Nephron progenitor cell (in vitro differentiated cells): ENCODE results near the gene CFAP299.

Experiments
- DNase-seq: peaks from one replicate; pipeline ENCODE4 v3.0.0; 2021
- H3K27ac Mint-ChIP-seq: 2 replicates; pipeline ENCODE4 v1.8.0; 2021; ENCODE audit warnings: mild to moderate bottlenecking, moderate library complexity, mixed read lengths
- H3K27me3 Mint-ChIP-seq: 2 replicates; pipeline ENCODE4 v1.8.0; 2021; ENCODE audit warnings: mild to moderate bottlenecking, low read depth, mixed read lengths; ENCODE audit not compliant: poor library complexity
- H3K36me3 Mint-ChIP-seq: 2 replicates; pipeline ENCODE4 v1.8.0; 2021; ENCODE audit warnings: low read depth, mixed read lengths
- H3K4me1 Mint-ChIP-seq: 2 replicates; pipeline ENCODE4 v1.8.0; 2021; ENCODE audit warnings: mixed read lengths
- H3K4me3 Mint-ChIP-seq: 2 replicates; pipeline ENCODE4 v1.8.0; 2021; ENCODE audit warnings: mild to moderate bottlenecking, moderate library complexity, mixed read lengths
- H3K9me3 Mint-ChIP-seq: 2 replicates; pipeline ENCODE4 v1.8.0; 2021; ENCODE audit warnings: mild to moderate bottlenecking, moderate library complexity, mixed read lengths
- CTCF ChIP-seq: fragments of 200-600 bp; sonication (generic); IDR thresholded peaks from 2 replicates; pipeline ENCODE4 v1.5.0; 2021; ENCODE audit warnings: antibody characterized with exemption

Gene CFAP299

GRCh38 chr4:80419946-80420345, 84.4 kb downstream of the CFAP299 start:
- Mint-ChIP-seq H3K27me3 (no peaks in the 10 kb centered on the region), H3K4me3 (no peak overlapping the region), H3K27ac (no peak overlapping the region), H3K4me1 (peaks cover 8% of the 10 kb centered on the region), H3K36me3 (no peaks in the 10 kb centered on the region), H3K9me3 (no peaks in the 10 kb centered on the region)
- DNase-seq: no peak
- no peak for TF ChIP-seq CTCF

- no peaks in the 10 kb centered on the region for H3K9me3 Mint-ChIP-seq
- no peaks in the 10 kb centered on the region for H3K36me3 Mint-ChIP-seq
Measured at GRCh38 chr4:80420638-80421037, 85.1 kb downstream of the CFAP299 start.

GRCh38 chr4:80422727-80423404, 87.3 kb downstream of the CFAP299 start:
- no peak overlapping the region for H3K27ac Mint-ChIP-seq
- H3K9me3 Mint-ChIP-seq: no peaks in the 10 kb centered on the region
- TF ChIP-seq CTCF: no peak
- no peak overlapping the region for H3K4me3 Mint-ChIP-seq
- H3K36me3 Mint-ChIP-seq: no peaks in the 10 kb centered on the region
- no peaks in the 10 kb centered on the region for H3K27me3 Mint-ChIP-seq
- H3K4me1 Mint-ChIP-seq: peaks cover 8% of the 10 kb centered on the region
- no peak for DNase-seq

More at GRCh38 chr4:80420638-80421037, 85.1 kb downstream of the CFAP299 start:
- Mint-ChIP-seq H3K4me3 (no peak overlapping the region), H3K27me3 (no peaks in the 10 kb centered on the region), H3K27ac (no peak overlapping the region), H3K4me1 (peaks cover 8% of the 10 kb centered on the region)
- TF ChIP-seq CTCF: no peak
- no peak for DNase-seq

GRCh38 chr4:80423553-80424224, 88.2 kb downstream of the CFAP299 start:
- Mint-ChIP-seq H3K9me3 (no peaks in the 10 kb centered on the region), H3K27me3 (no peaks in the 10 kb centered on the region), H3K4me1 (peaks cover 8% of the 10 kb centered on the region), H3K36me3 (no peaks in the 10 kb centered on the region), H3K4me3 (no peak overlapping the region), H3K27ac (no peak overlapping the region)
- no peak for TF ChIP-seq CTCF
- no peak for DNase-seq

- no peak overlapping the region for H3K27ac Mint-ChIP-seq
- no peak for DNase-seq
- no peaks in the 10 kb centered on the region for H3K36me3 Mint-ChIP-seq
- peaks cover 8% of the 10 kb centered on the region for H3K4me1 Mint-ChIP-seq
- no peaks in the 10 kb centered on the region for H3K27me3 Mint-ChIP-seq
- H3K4me3 Mint-ChIP-seq: no peak overlapping the region
- no peak for TF ChIP-seq CTCF
- no peaks in the 10 kb centered on the region for H3K9me3 Mint-ChIP-seq
Measured at GRCh38 chr4:80424225-80424581, 88.7 kb downstream of the CFAP299 start.
